Skeletal muscle satellite cell (primary cell): ENCODE results near the gene DCTN2.
"Not testable (repeated sequence)": the region's sequence is repeated elsewhere in the genome, so short reads cannot be mapped to it uniquely, and the experiment has no call there.

Source experiments
- H3K27me3 ChIP-seq: 2 replicates; pipeline ENCODE4 v1.7.0; 2013; ENCODE audit warnings: low read length; ENCODE audit not compliant: control insufficient read depth, insufficient read depth
- H3K36me3 ChIP-seq: 2 replicates; pipeline ENCODE4 v1.7.0; 2013; ENCODE audit warnings: mild to moderate bottlenecking, control low read depth, low read length; ENCODE audit not compliant: insufficient read depth
- H3K4me1 ChIP-seq: 2 replicates; pipeline ENCODE4 v1.7.0; 2013; ENCODE audit warnings: low read length; ENCODE audit not compliant: control insufficient read depth, insufficient read depth
- H3K4me2 ChIP-seq: 2 replicates; pipeline ENCODE4 v1.7.0; 2013; ENCODE audit warnings: mild to moderate bottlenecking, low read length
- H3K4me3 ChIP-seq: 2 replicates; pipeline ENCODE4 v1.7.0; 2013; ENCODE audit warnings: low read length
- H3K9ac ChIP-seq: 2 replicates; pipeline ENCODE4 v1.7.0; 2013; ENCODE audit warnings: mild to moderate bottlenecking, low read depth, low read length, moderate library complexity
- H3K9me3 ChIP-seq: replicated peaks from 2 replicates; pipeline ENCODE4 v1.7.0; 2013; ENCODE audit warnings: mild to moderate bottlenecking, control low read depth, low read length

Gene DCTN2

DNA sequence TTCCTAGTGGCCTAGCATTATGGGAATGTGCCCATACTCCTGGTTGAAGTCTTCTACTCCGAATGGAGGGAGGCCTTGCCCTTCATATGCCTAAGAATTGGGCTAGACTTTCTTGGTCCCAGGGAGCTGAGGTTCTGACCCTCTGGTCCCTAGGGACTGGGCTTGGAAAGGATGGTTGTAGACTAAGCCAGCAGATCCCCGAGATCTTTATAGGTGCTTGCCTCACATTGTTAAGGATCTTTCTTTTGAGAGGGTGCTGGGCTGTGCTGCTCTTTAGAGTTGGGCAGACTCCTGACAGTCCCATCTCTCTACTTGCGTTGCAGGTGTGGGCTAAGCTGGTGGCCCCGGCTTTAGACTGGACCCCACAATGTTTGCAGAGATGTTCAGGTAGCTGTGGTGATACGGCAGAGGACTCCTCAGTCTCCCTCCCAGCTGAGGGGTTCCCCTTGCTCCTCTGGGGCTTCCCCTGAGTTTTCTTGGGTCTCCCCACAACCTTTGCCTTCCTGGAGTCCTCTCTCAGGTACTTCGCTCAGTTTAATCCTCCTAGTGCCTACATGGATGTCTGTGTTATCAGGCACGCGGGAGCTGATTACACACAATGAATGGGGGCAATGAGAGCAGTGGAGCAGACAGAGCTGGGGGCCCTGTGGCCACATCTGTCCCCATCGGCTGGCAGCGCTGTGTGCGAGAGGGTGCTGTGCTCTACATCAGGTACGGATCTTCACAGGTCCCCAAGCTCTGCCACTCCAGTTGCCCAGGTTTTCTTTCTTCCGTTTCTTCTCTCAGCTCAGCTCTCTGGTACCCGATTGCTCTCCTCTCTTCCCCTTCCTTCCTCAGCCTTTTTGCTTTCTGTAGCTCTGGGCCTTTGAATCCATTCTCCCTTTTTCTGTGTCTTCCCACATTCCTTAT, 23.0 kb downstream of the DCTN2 start:
- Histone ChIP-seq H3K4me1 (peaks cover 41% of the 10 kb centered on the region), H3K27me3 (no peaks in the 10 kb centered on the region), H3K4me3 (peak overlapping the region; percentile 85), H3K4me2 (peak overlapping the region; percentile 92), H3K9ac (peak overlapping the region; percentile 86), H3K9me3 (no peaks in the 10 kb centered on the region), H3K36me3 (peaks cover 53% of the 10 kb centered on the region)

DNA sequence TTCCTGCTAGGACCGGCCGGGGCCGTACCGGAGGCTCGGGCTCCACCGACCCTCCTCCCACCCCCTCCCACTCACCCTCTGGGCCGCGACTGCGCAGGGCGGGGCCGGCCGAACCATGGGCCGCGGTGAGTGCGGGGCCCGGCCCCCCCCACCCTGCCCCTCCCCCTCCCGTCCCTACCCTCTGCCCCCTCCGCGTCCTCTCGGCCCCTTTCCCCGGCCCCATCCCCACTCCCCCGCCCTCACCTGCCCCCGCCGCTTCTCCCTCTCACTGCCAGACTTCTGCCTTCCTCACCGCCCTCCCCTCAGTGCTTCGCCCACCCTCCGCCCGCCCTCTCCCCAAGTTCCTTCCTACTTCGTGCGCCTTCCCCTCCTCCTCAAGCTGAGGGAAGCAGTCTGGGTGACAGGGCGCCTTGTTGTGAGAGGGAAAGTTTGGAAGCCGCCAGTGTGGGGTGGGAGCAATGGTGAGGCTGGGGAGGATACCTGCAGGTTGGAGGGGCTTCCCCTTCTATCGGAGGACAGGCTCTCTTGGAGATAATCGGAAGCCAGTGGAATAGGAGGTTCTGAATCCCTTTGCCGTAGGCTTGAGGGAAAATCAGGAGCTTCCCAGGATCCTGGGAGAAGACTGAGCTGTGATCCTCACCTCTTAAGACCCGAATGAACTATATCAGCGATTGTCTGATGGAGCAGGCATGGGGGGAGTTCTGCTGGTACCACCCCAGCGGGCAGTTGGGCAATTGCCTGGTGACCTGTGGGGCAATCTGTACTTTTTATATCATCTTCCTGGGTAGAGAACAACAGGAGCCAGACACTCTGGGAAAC, 23.9 kb downstream of the DCTN2 start:
- Histone ChIP-seq H3K9ac (peak overlapping the region; percentile 86), H3K27me3 (no peaks in the 10 kb centered on the region), H3K4me2 (peak overlapping the region; percentile 92), H3K9me3 (no peaks in the 10 kb centered on the region), H3K4me3 (peak overlapping the region; percentile 85), H3K4me1 (peaks cover 49% of the 10 kb centered on the region), H3K36me3 (peaks cover 51% of the 10 kb centered on the region)

DNA sequence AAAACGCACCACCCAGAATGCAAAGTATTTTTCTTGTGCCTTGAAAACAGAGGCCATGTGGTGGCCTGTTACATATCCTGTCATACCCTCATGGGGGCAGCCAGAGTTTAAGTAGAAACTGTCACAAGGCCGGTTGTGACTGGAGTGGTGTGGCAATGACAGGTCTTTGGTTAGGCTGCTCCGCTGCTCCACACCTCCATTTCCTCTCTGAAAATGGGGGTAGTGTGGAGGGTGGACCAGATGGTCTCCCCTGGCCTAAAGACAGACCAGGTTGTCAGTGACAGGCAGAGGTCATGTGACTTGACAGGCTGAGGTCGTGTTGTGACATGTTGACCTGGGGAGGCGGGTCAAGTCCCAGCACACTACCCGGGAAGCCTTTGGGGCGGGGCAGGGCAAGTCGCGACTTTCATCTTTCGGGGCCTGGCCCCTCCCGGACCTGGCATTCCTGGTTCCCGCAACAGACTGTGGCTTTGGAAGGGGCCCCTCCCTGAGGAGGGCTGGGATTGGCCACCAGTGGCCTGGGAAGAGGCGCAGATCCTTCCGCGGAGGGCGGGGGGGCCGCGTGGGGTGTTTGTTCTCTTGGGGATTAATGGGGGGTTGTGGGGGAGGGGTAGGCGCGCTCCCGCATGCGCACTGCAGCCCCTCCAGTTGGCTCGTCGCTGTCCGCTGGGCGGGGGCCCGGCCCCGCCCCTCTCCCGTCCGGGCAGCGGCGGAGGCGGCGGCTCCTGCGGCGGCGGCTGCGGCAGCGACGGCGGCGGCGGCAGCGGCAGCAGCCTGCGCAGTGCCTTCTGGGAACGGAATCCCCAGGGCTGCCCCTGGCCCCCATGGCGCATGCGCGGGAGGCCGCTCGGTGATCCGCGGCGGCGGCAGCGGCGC, 24.7 kb downstream of the DCTN2 start, which contains the start of gene MBD6:
Gene MBD6, plus strand, starts transcription at position 814 of the 876 bp plus-strand sequence. CDS start 1,480 bp downstream, outside the sequence.
- H3K4me1 ChIP-seq, result peaks cover 57% of the 10 kb centered on the region
- no peaks in the 10 kb centered on the region for H3K27me3 ChIP-seq
- H3K4me3 ChIP-seq, result peak within 1 kb of the TSS; percentile 85

GRCh38 chr12:57521525-57522010, 25.4 kb downstream of the DCTN2 start:
- Histone ChIP-seq H3K9me3 (no peaks in the 10 kb centered on the region), H3K4me2 (peak overlapping the region; percentile 82), H3K36me3 (peaks cover 52% of the 10 kb centered on the region), H3K27me3 (no peaks in the 10 kb centered on the region), H3K4me3 (peak overlapping the region; percentile 85), H3K9ac (peak overlapping the region; percentile 77), H3K4me1 (peaks cover 58% of the 10 kb centered on the region)

More for the DNA sequence above, 24.7 kb downstream of the DCTN2 start, which contains the start of gene MBD6:
- Histone ChIP-seq H3K4me2 (peak within 1 kb of the TSS; percentile 92), H3K36me3 (peaks cover 52% of the 10 kb centered on the region), H3K9ac (peak within 1 kb of the TSS; percentile 86), H3K9me3 (no peaks in the 10 kb centered on the region)

DNA sequence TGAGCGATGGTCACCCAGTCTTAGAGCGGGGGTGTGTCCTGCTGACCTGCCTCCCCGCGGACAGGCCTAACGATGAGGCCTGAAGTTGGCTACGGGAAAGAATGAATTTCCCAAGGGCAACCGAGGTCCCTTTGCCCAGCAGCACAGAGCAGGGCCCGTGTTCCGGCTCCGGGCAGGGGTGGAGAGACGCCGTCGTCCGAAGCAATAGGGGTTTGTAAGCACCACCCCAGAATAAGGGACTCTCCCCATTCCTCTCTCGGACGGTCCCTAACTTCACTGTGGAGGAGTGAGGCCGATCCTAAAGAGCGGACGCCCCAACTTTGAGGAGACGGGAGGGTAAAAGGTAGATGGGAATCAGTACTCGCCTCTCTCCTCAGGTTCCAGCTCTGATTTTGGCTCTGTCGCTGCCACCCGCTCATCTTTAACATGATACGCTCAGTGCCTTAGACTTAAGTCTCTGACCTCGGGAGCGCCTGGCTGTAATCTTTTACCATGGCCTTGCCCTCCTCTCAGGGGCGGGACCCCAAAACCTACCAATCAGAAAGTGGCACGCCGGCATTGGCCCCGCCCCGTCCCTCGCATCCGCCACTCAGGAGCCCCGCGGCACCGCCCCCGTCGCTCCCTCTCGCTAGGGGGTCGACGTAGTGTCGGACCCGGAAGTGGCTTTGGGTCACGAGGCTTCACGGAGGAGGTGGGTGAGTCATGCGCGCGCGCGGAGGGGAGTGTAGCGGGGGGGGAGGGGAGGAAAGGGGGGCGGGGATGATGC, 26.8 kb downstream of the DCTN2 start, which contains the start of gene DDIT3:
Gene DDIT3, minus strand, starts transcription at position 462 of the 766 bp plus-strand sequence. CDS start 3,108 bp downstream, outside the sequence.
- Histone ChIP-seq H3K27me3 (no peaks in the 10 kb centered on the region), H3K9me3 (no peaks in the 10 kb centered on the region), H3K36me3 (peaks cover 55% of the 10 kb centered on the region), H3K4me3 (peak within 1 kb of the TSS; percentile 94), H3K4me2 (peak within 1 kb of the TSS; percentile 97), H3K9ac (peak within 1 kb of the TSS; percentile 97), H3K4me1 (peaks cover 57% of the 10 kb centered on the region)

- Histone ChIP-seq H3K4me3 (peak overlapping the region; percentile 94), H3K4me1 (peaks cover 52% of the 10 kb centered on the region), H3K36me3 (peaks cover 55% of the 10 kb centered on the region), H3K9me3 (no peaks in the 10 kb centered on the region), H3K9ac (peak overlapping the region; percentile 97), H3K27me3 (no peaks in the 10 kb centered on the region), H3K4me2 (peak overlapping the region; percentile 97)
These were observed 27.3 kb downstream of the DCTN2 start for GRCh38 chr12:57519796-57520052.

DNA sequence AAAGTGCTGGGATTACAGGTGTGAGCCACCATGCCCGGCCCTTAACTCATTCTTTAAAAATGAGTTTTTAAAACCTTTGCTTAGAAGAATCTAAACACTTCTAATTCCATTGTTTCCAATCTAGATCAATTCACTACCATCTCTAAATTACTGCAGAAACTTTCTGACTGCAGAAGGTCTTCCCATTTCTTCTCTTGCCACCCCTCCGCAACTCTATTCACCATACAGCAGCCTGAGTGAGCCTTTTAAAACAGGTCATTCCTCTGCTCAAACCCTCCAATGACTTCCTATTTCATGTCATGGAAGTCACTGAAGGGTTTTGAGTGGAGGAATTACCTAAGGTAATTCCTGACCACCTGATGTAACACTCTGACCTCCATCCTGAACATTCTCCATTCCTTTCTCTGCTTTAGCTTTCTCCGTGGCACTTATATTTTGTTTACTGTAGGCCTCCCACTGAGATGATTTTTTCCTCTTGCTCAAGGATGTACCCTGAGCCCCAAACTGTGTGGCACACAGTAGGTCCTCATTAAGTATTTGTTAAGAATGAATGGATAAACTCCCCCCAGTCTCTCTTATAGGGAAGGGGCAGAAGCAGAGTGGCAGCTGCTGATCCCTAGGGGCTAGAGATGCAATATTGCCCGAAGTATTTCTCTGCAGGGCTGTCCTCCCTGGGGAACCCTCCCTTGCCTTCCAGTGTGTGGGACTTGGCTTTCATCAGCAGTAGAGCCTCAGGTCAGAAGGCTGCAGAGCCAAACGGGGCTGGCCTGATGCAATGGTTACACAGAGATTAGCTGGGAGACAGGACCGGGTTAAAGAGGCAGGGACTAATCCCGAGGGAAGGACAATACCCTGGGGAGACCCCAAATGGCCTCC, 27.8 kb downstream of the DCTN2 start:
- Histone ChIP-seq H3K9ac (peak overlapping the region; percentile 97), H3K36me3 (peaks cover 56% of the 10 kb centered on the region), H3K27me3 (no peaks in the 10 kb centered on the region), H3K4me2 (peak overlapping the region; percentile 97), H3K9me3 (no peaks in the 10 kb centered on the region), H3K4me1 (peaks cover 47% of the 10 kb centered on the region), H3K4me3 (peak overlapping the region; percentile 94)

GRCh38 chr12:57518176-57518919, 28.6 kb downstream of the DCTN2 start:
- H3K36me3 ChIP-seq, result peaks cover 61% of the 10 kb centered on the region
- peak overlapping the region; percentile 27 for H3K9ac ChIP-seq
- H3K4me2 ChIP-seq, result peak overlapping the region; percentile 97
- H3K27me3 ChIP-seq, result no peaks in the 10 kb centered on the region
- peak overlapping the region; percentile 94 for H3K4me3 ChIP-seq
- no peaks in the 10 kb centered on the region for H3K9me3 ChIP-seq
- peaks cover 41% of the 10 kb centered on the region for H3K4me1 ChIP-seq

- peak overlapping the region; percentile 94 for H3K4me3 ChIP-seq
- not testable (repeated sequence) for H3K9me3 ChIP-seq
These were observed 29.3 kb downstream of the DCTN2 start for GRCh38 chr12:57517718-57518117.

More at GRCh38 chr12:57517718-57518117, 29.3 kb downstream of the DCTN2 start:
- Histone ChIP-seq H3K4me1 (peaks cover 41% of the 10 kb centered on the region), H3K9ac (peak overlapping the region; percentile 27), H3K36me3 (peaks cover 67% of the 10 kb centered on the region), H3K4me2 (peak overlapping the region; percentile 97)
- not testable (repeated sequence) for H3K27me3 ChIP-seq
